NOMO-1 treated with dmso at 0.1 percent for 144 hours (cell line): ENCODE data around the gene BORCS8.
"Not testable (repeated sequence)": the region's sequence is repeated elsewhere in the genome, so short reads cannot be mapped to it uniquely, and the experiment has no call there.

ENCODE experiments used
- DNase-seq: peaks from one replicate; lab custom pipeline; 2025; ENCODE audit not compliant: unreplicated experiment; lab: John Stamatoyannopoulos, UW

The BORCS8 gene

DNA sequence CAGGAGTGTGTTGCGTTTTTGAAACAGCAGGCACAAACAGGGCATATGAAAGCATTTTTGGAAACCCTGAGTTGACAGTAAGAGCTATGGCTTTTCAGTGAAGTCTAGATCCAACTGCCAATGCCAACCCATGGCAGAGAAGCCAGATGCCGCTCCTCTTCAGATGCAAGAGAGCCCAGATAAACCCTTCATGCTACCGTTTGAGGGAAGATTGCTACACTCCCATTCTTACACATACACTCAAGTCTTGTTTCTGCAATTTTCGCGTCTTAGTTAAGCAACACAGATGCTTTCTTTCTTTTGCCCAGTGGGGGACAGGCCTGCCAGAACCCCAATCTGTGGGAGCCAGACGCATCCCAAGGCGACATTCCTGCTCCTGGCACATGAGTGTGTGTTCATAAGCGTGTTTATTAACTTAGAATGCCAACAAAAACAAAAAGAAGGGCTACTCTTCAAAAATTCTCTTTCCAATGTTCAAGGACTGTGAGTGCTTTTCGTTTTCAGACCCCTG is 10.4 kb downstream of the BORCS8 start:
- no peak for DNase-seq

- no peak for DNase-seq
These were observed 12.2 kb downstream of the BORCS8 start for GRCh38 chr19:19179548-19180441.

GRCh38 chr19:19176950-19177349 is 15.0 kb downstream of the BORCS8 start:
- DNase-seq = no peak

DNA sequence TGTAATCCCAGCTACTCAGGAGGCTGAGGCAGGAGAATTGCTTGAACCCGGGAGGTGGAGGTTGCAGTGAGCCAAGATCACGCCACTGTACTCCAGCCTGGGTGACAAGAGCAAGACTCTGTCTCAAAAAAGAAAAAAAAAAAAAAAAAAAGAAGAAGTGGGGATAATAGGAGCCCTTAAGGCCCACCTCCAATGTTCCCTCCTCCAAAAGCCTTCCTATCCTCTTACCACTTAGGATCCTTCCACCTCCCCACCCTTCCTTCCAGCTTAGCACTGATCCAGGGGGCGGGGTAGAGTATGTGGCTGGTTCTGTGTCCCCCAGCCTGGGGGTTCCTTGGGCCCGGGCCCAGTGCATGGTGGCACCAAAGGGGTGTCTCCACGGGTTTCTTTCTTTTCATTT is 18.7 kb downstream of the BORCS8 start:
- not testable (repeated sequence) for DNase-seq

GRCh38 chr19:19171821-19172532 is 20.0 kb downstream of the BORCS8 start:
- DNase-seq = no peak

- no peak for DNase-seq
These were observed 20.9 kb downstream of the BORCS8 start for GRCh38 chr19:19170873-19171672.

- peak; percentile 14 for DNase-seq
These were observed 21.7 kb downstream of the BORCS8 start, which contains the start of gene MEF2B for GRCh38 chr19:19170053-19170872. TSS of gene MEF2B (minus strand) at chr19:19170263. CDS start at chr19:19150735, 19,528 bp downstream.

- no peak for DNase-seq
These were observed 22.5 kb downstream of the BORCS8 start for GRCh38 chr19:19169236-19170052.

DNA sequence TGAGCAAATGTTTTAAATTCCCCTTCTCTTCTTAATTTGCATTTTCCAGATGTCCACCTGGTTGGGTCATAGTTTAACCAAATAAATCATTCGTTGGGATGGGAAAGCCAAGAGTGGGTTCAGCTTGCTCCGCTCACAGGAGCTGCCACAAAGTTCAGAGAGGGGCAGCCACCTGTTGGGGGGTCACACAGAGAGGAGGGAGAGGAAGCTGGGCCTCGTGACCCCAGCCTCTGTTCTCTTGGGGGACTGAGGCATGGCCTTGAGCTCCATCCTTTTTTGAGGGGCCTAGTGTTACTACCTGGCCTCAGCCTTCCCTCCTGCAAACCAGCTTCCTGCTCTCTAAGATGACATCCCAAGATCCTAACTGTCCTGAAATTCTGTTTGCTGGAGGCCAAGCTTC is 24.3 kb downstream of the BORCS8 start:
- no peak for DNase-seq

GRCh38 chr19:19165396-19165795 is 26.6 kb downstream of the BORCS8 start:
- no peak for DNase-seq

GRCh38 chr19:19162495-19162894 is 29.5 kb downstream of the BORCS8 start:
- no peak for DNase-seq

DNA sequence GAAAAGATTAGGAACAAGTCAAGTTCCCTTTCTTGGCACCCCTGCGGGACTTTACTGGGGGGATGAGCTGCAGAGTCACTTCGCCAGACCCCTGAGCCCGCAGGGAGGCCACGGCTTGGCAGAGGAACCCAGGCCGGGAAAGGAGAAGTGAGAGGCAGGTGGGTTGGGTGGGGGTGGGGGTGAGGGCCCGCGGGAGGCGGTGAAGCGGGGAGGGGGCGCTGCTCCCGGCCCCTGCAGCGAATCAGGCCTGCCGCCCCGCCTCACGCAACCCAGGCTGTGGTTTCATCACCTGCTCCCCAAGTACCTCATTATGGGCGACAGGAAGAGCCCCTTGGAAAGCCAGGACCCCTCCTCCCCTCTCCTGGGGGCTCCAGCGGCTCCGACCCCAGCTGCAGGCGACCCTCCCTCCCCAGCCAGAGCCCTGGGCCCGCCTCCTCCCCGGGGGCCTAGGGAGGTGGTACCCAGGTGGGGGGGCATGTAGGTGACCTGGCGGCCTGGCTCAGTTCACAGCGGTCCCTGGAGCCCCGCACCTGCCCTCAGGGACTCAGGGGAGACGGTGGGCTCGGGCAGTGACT is 31.4 kb downstream of the BORCS8 start:
- no peak for DNase-seq

DNA sequence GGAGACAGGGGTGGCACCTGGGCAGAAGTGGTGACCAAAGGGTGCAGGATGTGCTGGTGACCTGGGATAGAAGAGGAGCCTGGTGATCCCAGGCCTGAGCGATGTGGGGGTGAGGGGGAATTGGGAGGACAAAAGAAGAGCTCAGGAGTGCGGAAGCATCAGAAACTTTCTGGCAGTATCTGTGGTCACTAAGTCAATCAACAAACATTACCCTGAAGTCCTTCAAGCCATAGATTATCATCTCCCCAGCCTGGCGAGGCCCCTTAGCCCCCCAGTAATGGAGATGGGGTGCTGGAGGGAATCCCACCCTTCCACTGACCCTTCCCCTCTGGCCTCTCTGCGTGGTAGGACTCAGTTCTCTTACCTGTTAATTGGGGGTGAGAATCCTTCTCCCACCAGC is 32.4 kb downstream of the BORCS8 start:
- no peak for DNase-seq

DNA sequence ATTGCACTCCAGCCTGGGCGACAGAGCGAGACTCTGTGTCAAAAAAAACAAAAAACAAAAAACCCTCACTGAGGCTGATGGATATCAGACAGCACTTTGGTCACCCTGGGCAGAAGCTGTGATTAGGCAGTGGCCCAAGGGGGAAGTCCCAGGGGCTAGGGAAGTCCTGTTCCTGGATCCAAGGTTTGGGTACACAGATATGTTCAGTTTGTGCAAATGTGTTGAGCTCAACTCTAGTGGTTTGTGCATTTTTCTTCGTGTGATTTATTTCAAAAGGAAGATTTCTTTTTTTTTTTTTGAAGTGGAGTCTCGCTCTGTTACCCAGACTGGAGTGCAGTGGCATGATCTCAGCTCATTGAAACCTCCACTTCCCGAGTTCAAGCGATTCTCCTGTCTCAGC is 34.1 kb downstream of the BORCS8 start:
- no peak for DNase-seq

DNA sequence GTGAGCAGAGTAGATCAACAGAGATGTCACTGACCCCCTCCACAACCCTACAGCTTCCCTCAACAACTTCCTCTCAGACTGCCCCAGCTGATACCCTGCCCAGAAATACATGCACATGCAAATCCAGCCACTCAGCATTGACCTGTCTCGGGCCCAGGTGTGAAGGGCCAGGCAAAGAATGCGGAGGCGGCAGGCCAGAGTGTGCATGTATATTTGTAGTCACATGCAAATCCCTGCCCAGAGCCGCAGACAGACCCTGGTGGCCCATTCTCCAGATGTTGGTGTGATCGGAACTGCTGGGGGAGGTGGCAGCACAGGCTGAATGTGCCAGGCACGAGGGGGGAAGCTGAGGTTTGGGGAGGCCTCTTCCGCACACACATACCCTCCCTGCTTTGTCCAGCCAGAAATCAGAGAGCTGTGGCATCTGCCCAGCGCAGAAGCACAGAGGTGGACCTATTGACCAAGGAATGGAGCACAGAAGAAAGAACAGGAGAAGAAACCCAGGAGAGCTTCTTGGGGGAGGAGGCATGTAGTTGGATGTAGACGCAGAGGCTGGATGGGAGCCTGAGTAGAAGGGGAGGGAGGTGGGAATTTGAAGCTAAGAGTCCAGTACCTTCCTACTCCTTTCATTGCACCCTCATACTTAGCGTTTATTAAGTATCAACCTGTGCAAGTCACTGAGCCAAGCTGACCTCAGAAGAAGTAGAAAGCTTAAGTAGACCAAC is 36.3 kb downstream of the BORCS8 start:
- no peak for DNase-seq

GRCh38 chr19:19154768-19155494 is 37.0 kb downstream of the BORCS8 start:
- DNase-seq = no peak

- no peak for DNase-seq
These were observed 39.1 kb downstream of the BORCS8 start for GRCh38 chr19:19152668-19153384.
